Measurements from ENCODE around the gene RPL14. TPM values are rescaled to one million over a fixed set of nuclear protein-coding genes. Genes with fewer than 3 reads are reported as not detected.
A peak's percentile ranks its signal among the peaks of the same experiment; 100 is the strongest.

RPL14 gene
- total and polyA plus RNA-seq, 2 of the 13 experiments (the other 11 are each of a cell fraction or from before 2014, with no cell fraction given) = 502 to 1,291 TPM

- TF ChIP-seq PRPF4 (IDR thresholded peaks at IDR 0.05; ENCODE audit: low read depth, low read length, poor library complexity, severe bottlenecking) = peak; percentile 26
- peak; percentile 60; the same call in 1 of the 2 replicates for TF ChIP-seq ZNF460 (CRISPR knock-in tag; IDR thresholded peaks at IDR 0.05; ENCODE audit: borderline replicate concordance)
- 0 out of 2 replicates have a peak, but pooled peaks have one; percentile 18 for TF ChIP-seq ZNF709 (CRISPR knock-in tag; IDR thresholded peaks at IDR 0.05)
- no peak for TF ChIP-seq ZNF256 (CRISPR knock-in tag; conservative IDR thresholded peaks at IDR 0.05)
- 0 out of 2 replicates have a peak, but pooled peaks have one; percentile 12 for TF ChIP-seq ARNTL (CRISPR knock-in tag; IDR thresholded peaks at IDR 0.05)
- peak; percentile 29; the same call in 1 of the 2 replicates for TF ChIP-seq ZBTB33 (CRISPR knock-in tag; IDR thresholded peaks at IDR 0.05)
- 0 out of 2 replicates have a peak, but pooled peaks have one; percentile 14 for TF ChIP-seq STAT6 (CRISPR knock-in tag; IDR thresholded peaks at IDR 0.05; ENCODE audit: borderline replicate concordance)
- TF ChIP-seq BRD4 (CRISPR knock-in tag; IDR thresholded peaks at IDR 0.05) = no peak
- no peak for TF ChIP-seq ZNF33B (CRISPR knock-in tag; IDR thresholded peaks at IDR 0.05)
- TF ChIP-seq ZNF354B (CRISPR knock-in tag; IDR thresholded peaks at IDR 0.05) = no peak
- TF ChIP-seq CCAR2 (optimal IDR thresholded peaks at IDR 0.05; ENCODE audit: low read depth, low read length) = no peak
- no peak for TF ChIP-seq MTF1 (CRISPR knock-in tag; IDR thresholded peaks at IDR 0.05)
- TF ChIP-seq DMAP1 (CRISPR knock-in tag; IDR thresholded peaks at IDR 0.05) = no peak
- no peak for TF ChIP-seq SMARCE1 (IDR thresholded peaks at IDR 0.05; ENCODE audit: borderline replicate concordance)
- no peak for TF ChIP-seq ZNF12 (CRISPR knock-in tag; IDR thresholded peaks at IDR 0.05)
- no peaks in the 10 kb centered on the region for H3K9me3 ChIP-seq (ENCODE audit: low read length)
- BruUV-seq (replicated peaks) = TSS peak; percentile 94
- no peak for DNase-seq (ENCODE audit: low spot score)
- peaks cover 21% of the 10 kb centered on the region for H4K20me1 ChIP-seq (ENCODE audit: insufficient read depth, low read length)
- H3K9ac ChIP-seq (ENCODE audit: insufficient read depth, low read depth, low read length) = peak overlapping the region; percentile 98
- H3K79me2 ChIP-seq (ENCODE audit: insufficient read depth, low read length) = peaks cover 33% of the 10 kb centered on the region
- intact Hi-C loops (cut with micrococcal nuclease; ENCODE audit: unreplicated experiment) = loop anchor here (2.0 to 10.0 kb wide), 3 partner anchors 51 to 648 kb away; partner anchors contain the start of genes ZNF620 and ZNF621
- no peak for FAIRE-seq
- H3K27ac ChIP-seq (ENCODE audit: extremely low read length, insufficient read depth, low read length) = peak overlapping the region; percentile 86
- in situ Hi-C loops (cut with HindIII; ENCODE audit: extremely low pct_ligation_motif_present, low pct_unique_long_range_greater_than_20kb) = loop anchor here (10.0 kb wide), 1 partner anchor 142 kb away; no protein-coding TSS in a partner anchor
- peaks cover 60% of the 10 kb centered on the region for H3K4me1 ChIP-seq (ENCODE audit: insufficient read depth, low read length)
- 66% methylated on average over 27 of the region's 29 CpGs for WGBS (ENCODE audit: low lambda C conversion rate)
- ChIA-PET POLR2A (interaction anchor here (0.9 to 3.9 kb wide), 15 partner anchors 9 to 821 kb away, joined by 3 to 37 read pairs (median 6); partner anchors contain the start of genes CTNNB1, EIF1B, ZNF619 and ZNF620), CTCF (ENCODE audit: low intra/inter-chr PET ratio, low total read pairs) (no interaction called here)
- peak overlapping the region; percentile 80 to 98 (median 84) for H3K4me3 ChIP-seq (replicated peaks in 1 of 3; ENCODE audit: insufficient read depth in 1 of 3, low read depth in 2 of 3, low read length in 3 of 3)
- H3K27me3 ChIP-seq (ENCODE audit: control insufficient read depth in 1 of 2, insufficient read depth in 2 of 2, low read length in 2 of 2) = no peaks in the 10 kb centered on the region; a peak in 1 of 5 replicates
- no peak for ATAC-seq
- peaks cover 8 to 19% of the 10 kb centered on the region in 2 experiments for H3K36me3 ChIP-seq (replicated peaks in 1 of 2; ENCODE audit: control insufficient read depth in 1 of 2, insufficient read depth in 2 of 2, low read length in 2 of 2)
- H3K4me2 ChIP-seq (ENCODE audit: low read depth, low read length) = peak overlapping the region; percentile 71
- no peak overlapping the region for H2AFZ ChIP-seq (ENCODE audit: low read length)
Measured at GRCh38 chr3:40456279-40456939, 730 bp upstream of the RPL14 start.
